ENCODE results near the gene DHX40.
A peak's percentile ranks its signal among the peaks of the same experiment; 100 is the strongest.
"Not testable (repeated sequence)": the region's sequence is repeated elsewhere in the genome, so short reads cannot be mapped to it uniquely, and the experiment has no call there.

Gene DHX40, protein sequence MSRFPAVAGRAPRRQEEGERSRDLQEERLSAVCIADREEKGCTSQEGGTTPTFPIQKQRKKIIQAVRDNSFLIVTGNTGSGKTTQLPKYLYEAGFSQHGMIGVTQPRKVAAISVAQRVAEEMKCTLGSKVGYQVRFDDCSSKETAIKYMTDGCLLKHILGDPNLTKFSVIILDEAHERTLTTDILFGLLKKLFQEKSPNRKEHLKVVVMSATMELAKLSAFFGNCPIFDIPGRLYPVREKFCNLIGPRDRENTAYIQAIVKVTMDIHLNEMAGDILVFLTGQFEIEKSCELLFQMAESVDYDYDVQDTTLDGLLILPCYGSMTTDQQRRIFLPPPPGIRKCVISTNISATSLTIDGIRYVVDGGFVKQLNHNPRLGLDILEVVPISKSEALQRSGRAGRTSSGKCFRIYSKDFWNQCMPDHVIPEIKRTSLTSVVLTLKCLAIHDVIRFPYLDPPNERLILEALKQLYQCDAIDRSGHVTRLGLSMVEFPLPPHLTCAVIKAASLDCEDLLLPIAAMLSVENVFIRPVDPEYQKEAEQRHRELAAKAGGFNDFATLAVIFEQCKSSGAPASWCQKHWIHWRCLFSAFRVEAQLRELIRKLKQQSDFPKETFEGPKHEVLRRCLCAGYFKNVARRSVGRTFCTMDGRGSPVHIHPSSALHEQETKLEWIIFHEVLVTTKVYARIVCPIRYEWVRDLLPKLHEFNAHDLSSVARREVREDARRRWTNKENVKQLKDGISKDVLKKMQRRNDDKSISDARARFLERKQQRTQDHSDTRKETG

DNA sequence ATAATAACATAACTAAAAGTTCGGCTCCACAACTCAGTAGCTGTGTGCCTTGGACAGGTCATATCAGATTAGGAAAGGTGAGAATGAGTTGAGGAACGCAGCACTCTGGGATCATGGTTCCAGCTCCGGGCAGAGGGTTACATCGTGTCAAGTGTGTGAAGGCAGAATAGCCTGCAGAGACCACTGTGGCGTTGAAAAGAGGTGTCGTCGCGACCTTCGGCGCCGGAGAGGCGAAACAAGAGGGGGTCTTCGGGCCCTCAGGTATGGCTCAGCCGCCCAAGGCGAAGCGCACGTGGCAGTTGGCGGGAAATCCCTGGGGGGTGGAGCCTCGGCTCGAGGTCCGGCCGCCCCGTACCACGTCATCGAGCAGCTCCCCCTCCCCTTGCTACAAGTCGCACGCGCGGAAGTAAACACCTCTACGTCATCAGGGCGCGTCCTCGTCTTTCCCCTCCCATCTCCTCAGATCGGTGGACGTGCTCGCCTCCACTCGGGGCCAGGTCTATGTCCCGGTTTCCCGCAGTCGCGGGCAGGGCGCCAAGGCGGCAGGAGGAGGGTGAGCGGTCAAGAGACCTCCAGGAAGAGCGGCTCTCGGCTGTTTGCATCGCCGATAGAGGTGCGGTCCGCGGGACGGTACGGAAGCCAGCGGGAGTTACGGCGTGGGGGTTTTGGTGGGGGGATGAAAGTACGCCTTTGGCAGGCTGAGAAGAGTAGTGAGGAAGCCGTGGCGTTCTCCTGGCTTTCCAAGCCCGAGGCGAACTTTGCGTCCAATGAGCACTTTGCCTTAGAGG, at the start of gene DHX40:
DHX40 (plus strand) TSS at position 440 of the 788 bp plus-strand sequence; CDS start at position 502, 62 bp downstream.
- DNase-seq: peak; percentile 97

GRCh38 chr17:59516451-59516850, 49.0 kb upstream of the DHX40 start:
- DNase-seq: no peak

GRCh38 chr17:59519132-59519531, 46.3 kb upstream of the DHX40 start:
- no peak for DNase-seq

DNA sequence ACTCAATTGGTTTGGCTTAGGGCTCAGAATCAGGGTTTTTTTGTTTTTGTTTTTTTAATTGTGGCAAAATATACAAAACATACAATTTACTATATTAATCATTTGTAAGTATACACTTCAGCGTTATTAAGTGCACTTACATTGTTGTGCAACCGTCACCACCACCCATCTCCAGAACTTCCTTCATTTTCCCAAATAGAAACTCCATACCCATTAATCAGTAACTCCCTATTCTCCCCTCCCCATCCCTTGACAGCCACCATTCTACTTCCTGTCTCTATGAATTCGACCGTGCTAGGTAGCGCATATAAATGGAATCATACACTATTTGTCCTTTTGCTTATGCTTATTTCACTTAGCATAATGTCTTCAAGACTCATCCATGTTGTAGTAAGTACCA, 45.2 kb upstream of the DHX40 start:
- DNase-seq: no peak

DNA sequence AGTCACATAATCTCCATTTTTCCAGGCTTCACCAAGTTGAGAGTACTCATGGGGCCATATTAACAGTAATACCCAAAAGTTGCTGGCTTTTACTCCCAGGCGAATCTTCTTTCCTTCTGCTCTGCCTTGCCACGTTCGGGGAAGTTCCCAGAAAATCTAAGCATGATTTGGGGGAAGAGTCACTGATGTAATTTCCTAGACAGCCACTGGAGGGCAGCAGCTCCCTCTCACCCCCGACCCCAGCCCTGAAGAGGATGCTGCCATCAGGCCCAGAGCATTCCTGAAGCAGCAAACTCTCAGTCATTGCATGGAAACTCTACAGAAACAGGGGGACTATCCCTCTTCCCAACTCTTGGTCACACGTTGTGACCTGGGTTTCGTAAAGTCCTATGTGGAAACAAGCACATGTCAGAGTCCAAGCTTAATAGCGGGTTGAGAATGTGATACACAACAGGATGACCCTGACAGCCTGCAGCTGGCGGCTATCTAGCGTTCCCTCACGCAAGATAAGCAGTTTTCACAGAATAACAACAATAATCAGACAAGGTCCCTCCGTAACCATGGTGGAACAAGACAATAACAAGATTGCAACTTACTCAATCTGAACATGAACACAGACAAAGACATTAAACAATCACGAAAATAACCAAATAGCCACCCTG, 43.8 kb upstream of the DHX40 start:
- DNase-seq: peak; percentile 41

- not testable (repeated sequence) for DNase-seq
These were observed 40.5 kb upstream of the DHX40 start for GRCh38 chr17:59524930-59525329.

GRCh38 chr17:59525668-59526067, 39.7 kb upstream of the DHX40 start:
- DNase-seq: no peak

- DNase-seq: no peak
These were observed 39.0 kb upstream of the DHX40 start for GRCh38 chr17:59526451-59526850.

- DNase-seq: no peak
These were observed 38.0 kb upstream of the DHX40 start for GRCh38 chr17:59527325-59527917.

- no peak for DNase-seq
These were observed 37.5 kb upstream of the DHX40 start for GRCh38 chr17:59527931-59528330.

- no peak for DNase-seq
These were observed 34.9 kb upstream of the DHX40 start for GRCh38 chr17:59530531-59530930.

DNA sequence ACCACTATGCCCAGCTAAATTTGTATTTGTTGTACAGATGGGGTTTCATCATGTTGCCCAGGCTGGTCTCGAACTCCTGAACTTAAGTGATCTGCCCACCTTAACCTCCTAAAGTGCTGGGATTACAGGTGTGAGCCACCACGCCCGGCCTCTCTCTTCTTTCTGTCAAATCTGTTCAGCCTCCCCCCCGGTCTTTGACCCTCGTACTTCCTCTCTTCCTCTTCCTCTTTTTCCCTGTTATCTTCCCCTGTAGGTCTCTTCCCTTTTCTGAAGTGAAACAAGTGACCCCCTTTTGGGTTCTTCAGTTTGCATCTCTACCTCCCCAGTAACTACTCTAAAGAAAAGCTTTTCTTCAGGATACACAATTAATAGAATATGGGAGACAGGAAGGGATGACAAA, 31.7 kb upstream of the DHX40 start:
- DNase-seq: no peak

- no peak for DNase-seq
These were observed 30.8 kb upstream of the DHX40 start for GRCh38 chr17:59534583-59534982.

- no peak for DNase-seq
These were observed 27.1 kb upstream of the DHX40 start for GRCh38 chr17:59538195-59538909.

GRCh38 chr17:59542960-59543635, 22.3 kb upstream of the DHX40 start:
- no peak for DNase-seq

GRCh38 chr17:59545942-59546341, 19.5 kb upstream of the DHX40 start:
- no peak for DNase-seq

DNA sequence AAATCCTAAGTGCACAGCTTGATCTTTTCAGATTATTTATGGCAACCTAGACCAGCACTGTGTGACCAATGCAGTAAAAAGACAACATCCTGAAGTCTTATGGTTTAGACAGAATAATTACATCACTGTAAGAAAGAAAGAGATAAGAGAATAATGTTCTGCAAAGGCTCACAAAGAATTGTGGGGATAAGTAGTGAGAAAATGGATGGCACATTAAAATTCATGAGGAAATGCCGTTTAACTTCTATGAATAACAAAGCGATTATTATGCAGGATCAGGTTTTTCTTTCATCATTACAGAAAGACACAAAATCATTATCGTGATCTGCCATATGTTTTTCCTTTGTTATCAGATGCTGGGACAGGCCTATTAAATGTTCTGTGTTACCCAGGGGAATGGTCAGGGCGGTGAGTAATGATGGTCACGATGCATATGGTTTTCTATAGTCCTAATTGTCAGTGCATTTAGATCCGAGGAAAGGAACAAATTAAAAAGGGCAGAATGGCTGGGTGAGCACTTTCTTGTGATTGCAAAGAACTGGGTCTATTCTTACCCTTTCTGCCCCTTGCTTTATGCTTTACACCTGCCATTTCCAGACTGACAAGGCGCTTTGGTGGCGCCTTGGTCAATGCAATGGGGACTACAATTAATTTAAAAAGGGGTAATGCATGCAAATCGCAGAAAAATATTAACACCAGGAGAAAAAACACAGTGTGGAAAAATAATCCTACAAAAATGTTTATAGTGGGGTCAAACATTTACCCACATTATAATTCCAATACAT, 18.1 kb upstream of the DHX40 start:
- DNase-seq: no peak

DNA sequence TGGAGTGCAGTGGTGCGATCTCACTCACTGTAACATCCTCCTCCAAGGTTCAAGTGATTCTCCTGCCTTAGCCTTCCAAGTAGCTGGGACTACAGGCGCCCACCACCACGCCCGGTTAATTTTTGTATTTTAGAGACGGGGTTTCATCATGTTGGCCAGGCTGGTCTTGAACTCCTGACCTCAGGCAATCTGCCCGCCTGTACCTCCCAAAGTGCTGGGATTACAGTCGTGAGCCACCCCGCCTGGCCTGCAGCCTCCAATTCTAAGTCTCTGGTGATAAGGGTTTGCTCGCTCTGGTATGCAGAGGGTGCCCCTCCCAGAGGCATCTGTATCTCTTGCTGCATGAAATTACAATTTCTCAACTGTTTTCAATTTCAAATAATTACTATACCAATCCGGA, 16.4 kb upstream of the DHX40 start:
- not testable (repeated sequence) for DNase-seq

DNA sequence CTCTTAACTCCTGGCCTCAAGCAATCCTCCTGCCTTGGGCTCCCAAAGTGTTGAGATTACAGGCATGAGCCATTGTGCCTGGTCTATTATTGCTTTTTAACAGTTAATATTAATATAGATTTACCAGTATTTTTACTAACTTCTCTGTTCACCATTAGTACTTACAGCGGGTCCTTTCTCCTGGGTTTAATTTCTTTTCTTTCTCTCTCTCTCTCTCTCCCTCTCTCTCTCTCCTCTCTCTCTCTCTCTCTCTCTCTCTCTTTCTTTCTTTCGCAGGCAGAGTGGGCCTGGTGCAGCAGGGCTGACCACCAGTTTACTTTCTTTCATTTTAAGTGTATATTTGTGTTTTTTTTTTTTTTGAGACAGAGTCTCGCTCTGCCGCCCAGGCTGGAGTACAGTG, 14.7 kb upstream of the DHX40 start:
- DNase-seq: no peak

DNA sequence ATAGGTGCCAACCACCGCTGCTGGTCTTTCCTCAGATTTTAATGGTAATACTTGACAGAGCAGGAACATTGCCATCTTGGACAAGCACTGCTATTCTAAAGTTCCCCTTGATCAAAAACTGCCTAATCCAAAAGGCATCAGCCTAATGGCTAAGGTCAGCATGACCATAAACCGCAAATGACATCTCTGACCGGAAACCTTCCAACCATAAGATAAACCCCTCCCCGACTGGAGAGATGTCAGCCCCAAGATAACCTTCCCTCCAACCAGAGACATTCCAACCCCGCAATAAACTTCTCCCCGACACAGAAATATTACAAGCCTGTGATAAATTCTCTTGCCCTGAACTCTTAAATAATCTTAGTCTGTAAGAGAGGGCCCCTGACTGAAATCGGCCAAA, 7.4 kb upstream of the DHX40 start:
- DNase-seq: no peak
